SW480 (cell line): ENCODE data around the gene CSNK1D.
A peak's percentile ranks its signal among the peaks of the same experiment; 100 is the strongest.

Experiments used
- DNase-seq: peaks from one replicate; pipeline ENCODE4 v3.0.0-alpha.2; 2016; ENCODE audit warnings: low spot score

CSNK1D gene

GRCh38 chr17:82240506-82241182, 32.9 kb downstream of the CSNK1D start:
- DNase-seq: no peak

GRCh38 chr17:82239926-82240505, 33.5 kb downstream of the CSNK1D start:
- DNase-seq: no peak

GRCh38 chr17:82239401-82239925, 34.0 kb downstream of the CSNK1D start:
- DNase-seq: no peak

GRCh38 chr17:82238472-82239201, 34.9 kb downstream of the CSNK1D start:
- peak; percentile 85 for DNase-seq

GRCh38 chr17:82237746-82238471, 35.6 kb downstream of the CSNK1D start:
- DNase-seq: no peak

GRCh38 chr17:82237083-82237745, 36.3 kb downstream of the CSNK1D start:
- DNase-seq: no peak

GRCh38 chr17:82236142-82236971, 37.1 kb downstream of the CSNK1D start:
- DNase-seq: no peak

- no peak for DNase-seq
These were observed 37.7 kb downstream of the CSNK1D start for GRCh38 chr17:82235775-82236141.

GRCh38 chr17:82235056-82235774, 38.3 kb downstream of the CSNK1D start:
- no peak for DNase-seq

GRCh38 chr17:82234211-82235055, 39.1 kb downstream of the CSNK1D start:
- DNase-seq: no peak

- DNase-seq: no peak
These were observed 40.4 kb downstream of the CSNK1D start for GRCh38 chr17:82232876-82233785.

GRCh38 chr17:82232322-82232820, 41.1 kb downstream of the CSNK1D start:
- no peak for DNase-seq

- no peak for DNase-seq
These were observed 41.8 kb downstream of the CSNK1D start for GRCh38 chr17:82231562-82232321.

GRCh38 chr17:82231312-82231561, 42.3 kb downstream of the CSNK1D start:
- no peak for DNase-seq

- DNase-seq: no peak
These were observed 42.7 kb downstream of the CSNK1D start for GRCh38 chr17:82230609-82231311.

GRCh38 chr17:82229698-82230608, 43.5 kb downstream of the CSNK1D start:
- no peak for DNase-seq
